Nephron (organoid): ENCODE measurements around the gene MCM9.
"Not testable (repeated sequence)": the region's sequence is repeated elsewhere in the genome, so short reads cannot be mapped to it uniquely, and the experiment has no call there.

ENCODE experiments used
- H3K27ac Mint-ChIP-seq, 3 experiments: 2 replicates each; pipeline ENCODE4 v1.8.0; 2020; ENCODE audit warnings: mixed read lengths in 3 of 3, mild to moderate bottlenecking in 2 of 3, moderate library complexity in 1 of 3
- H3K27me3 Mint-ChIP-seq: 2 replicates; pipeline ENCODE4 v1.8.0; 2021; ENCODE audit warnings: low read depth, mild to moderate bottlenecking, moderate library complexity, mixed read lengths
- H3K36me3 Mint-ChIP-seq: 2 replicates; pipeline ENCODE4 v1.8.0; 2020; ENCODE audit warnings: low read depth, mixed read lengths
- H3K4me1 Mint-ChIP-seq: 2 replicates; pipeline ENCODE4 v1.8.0; 2020; ENCODE audit warnings: mixed read lengths
- H3K4me3 Mint-ChIP-seq, 3 experiments: 2 replicates each; pipeline ENCODE4 v1.8.0; 2020; ENCODE audit warnings: mild to moderate bottlenecking in 3 of 3, mixed read lengths in 3 of 3, moderate library complexity in 2 of 3
- H3K9me3 Mint-ChIP-seq: 2 replicates; pipeline ENCODE4 v1.8.0; 2020; ENCODE audit warnings: mixed read lengths
- TF ChIP-seq, protein P1 (sequence below), 3 experiments: fragments of 200-600 bp; sonication (generic); IDR thresholded peaks; one replicate each; pipeline ENCODE4 v1.5.0; 2021; ENCODE audit warnings: antibody characterized with exemption in 3 of 3; ENCODE audit not compliant: unreplicated experiment in 3 of 3

MCM9 gene

DNA sequence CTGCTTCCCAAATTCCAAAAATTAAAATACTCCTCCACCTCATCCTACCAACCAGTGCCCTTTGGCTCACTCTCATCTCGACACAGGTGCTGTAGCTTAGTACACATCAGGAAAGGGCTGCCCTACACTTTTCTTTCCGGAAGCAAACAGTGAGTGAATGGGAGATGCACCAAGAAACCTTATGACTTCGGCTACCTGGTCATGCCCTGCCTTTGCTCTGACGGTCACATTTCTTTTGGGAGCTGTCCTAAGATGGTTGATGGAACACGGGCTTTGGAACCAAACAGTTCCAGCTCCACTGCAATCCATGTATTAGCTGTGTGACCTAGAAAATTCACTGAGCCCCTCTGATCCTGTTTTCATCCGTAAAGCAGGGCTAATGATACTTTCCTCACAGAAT, 133.7 kb downstream of the MCM9 start:
- Mint-ChIP-seq H3K4me1 (peaks cover 6% of the 10 kb centered on the region), H3K4me3 (no peak overlapping the region), H3K27ac (no peak overlapping the region), H3K36me3 (no peaks in the 10 kb centered on the region), H3K9me3 (peaks cover 9% of the 10 kb centered on the region), H3K27me3 (no peaks in the 10 kb centered on the region)
- TF ChIP-seq, protein P1, sequence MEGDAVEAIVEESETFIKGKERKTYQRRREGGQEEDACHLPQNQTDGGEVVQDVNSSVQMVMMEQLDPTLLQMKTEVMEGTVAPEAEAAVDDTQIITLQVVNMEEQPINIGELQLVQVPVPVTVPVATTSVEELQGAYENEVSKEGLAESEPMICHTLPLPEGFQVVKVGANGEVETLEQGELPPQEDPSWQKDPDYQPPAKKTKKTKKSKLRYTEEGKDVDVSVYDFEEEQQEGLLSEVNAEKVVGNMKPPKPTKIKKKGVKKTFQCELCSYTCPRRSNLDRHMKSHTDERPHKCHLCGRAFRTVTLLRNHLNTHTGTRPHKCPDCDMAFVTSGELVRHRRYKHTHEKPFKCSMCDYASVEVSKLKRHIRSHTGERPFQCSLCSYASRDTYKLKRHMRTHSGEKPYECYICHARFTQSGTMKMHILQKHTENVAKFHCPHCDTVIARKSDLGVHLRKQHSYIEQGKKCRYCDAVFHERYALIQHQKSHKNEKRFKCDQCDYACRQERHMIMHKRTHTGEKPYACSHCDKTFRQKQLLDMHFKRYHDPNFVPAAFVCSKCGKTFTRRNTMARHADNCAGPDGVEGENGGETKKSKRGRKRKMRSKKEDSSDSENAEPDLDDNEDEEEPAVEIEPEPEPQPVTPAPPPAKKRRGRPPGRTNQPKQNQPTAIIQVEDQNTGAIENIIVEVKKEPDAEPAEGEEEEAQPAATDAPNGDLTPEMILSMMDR (IDR thresholded peaks at IDR 0.05; ENCODE audit: unreplicated experiment in 3 of 3): no peak

GRCh38 chr6:118800394-118801071, 134.4 kb downstream of the MCM9 start:
- peak overlapping the region in 1 of 3 experiments; percentile 15 for H3K27ac Mint-ChIP-seq
- no peaks in the 10 kb centered on the region for H3K27me3 Mint-ChIP-seq
- H3K9me3 Mint-ChIP-seq: peaks cover 16% of the 10 kb centered on the region

DNA sequence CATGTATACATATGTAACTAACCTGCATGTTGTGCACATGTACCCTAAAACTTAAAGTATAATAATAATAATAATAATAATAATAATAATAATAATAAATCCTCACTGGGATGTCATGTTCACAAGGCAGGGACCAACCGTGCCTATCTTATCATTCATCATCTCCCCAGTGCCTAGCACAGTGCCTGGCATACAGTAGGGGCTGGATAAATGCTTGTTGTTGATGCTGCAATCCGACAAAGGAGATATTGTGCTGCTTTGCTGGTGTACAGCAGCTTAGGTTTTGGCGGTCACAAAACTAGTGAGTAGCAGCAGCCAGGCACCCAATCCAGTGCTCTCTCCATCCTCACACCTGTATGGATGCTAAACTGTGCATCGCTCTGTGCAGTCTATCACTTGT, 135.1 kb downstream of the MCM9 start:
- H3K4me1 Mint-ChIP-seq: peaks cover 6% of the 10 kb centered on the region
- peaks cover 16% of the 10 kb centered on the region for H3K9me3 Mint-ChIP-seq
- H3K4me3 Mint-ChIP-seq: no peak overlapping the region
- H3K27ac Mint-ChIP-seq: no peak overlapping the region
- no peaks in the 10 kb centered on the region for H3K27me3 Mint-ChIP-seq
- peaks cover 6% of the 10 kb centered on the region for H3K36me3 Mint-ChIP-seq
- TF ChIP-seq, protein P1 (IDR thresholded peaks at IDR 0.05; ENCODE audit: unreplicated experiment in 3 of 3): no peak

More at GRCh38 chr6:118800394-118801071, 134.4 kb downstream of the MCM9 start:
- peaks cover 6% of the 10 kb centered on the region for H3K36me3 Mint-ChIP-seq
- H3K4me1 Mint-ChIP-seq: peaks cover 6% of the 10 kb centered on the region
- H3K4me3 Mint-ChIP-seq: peak overlapping the region; percentile 2 to 41 (median 10)
- TF ChIP-seq, protein P1 (IDR thresholded peaks at IDR 0.05; ENCODE audit: unreplicated experiment in 3 of 3): peak; percentile 85 to 86 (median 85)

DNA sequence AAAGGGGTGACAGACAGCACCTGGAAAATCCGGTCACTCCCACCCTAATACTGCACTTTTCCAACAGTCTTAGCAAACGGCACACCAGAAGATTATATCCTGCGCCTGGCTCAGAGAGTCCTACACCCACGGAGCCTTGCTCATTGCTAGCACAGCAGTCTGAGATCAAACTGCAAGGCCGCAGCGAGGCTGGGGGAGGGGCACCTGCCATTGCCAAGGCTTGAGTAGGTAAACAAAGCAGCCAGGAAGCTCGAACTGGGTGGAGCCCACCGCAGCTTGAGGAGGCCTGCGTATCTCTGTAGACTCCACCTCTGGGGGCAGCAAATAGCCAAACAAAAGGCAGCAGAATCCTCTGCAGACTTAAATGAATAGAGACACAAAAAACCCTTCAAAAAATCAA, 138.4 kb downstream of the MCM9 start:
- not testable (repeated sequence) for H3K27ac Mint-ChIP-seq, H3K4me3 Mint-ChIP-seq, H3K4me1 Mint-ChIP-seq, H3K36me3 Mint-ChIP-seq, H3K27me3 Mint-ChIP-seq
- H3K9me3 Mint-ChIP-seq: peaks cover 16% of the 10 kb centered on the region

- TF ChIP-seq, protein P1 (IDR thresholded peaks at IDR 0.05; ENCODE audit: unreplicated experiment in 3 of 3): no peak
- Mint-ChIP-seq H3K27ac (no peak overlapping the region), H3K27me3 (no peaks in the 10 kb centered on the region), H3K4me1 (peaks cover 18% of the 10 kb centered on the region), H3K9me3 (peaks cover 7% of the 10 kb centered on the region), H3K36me3 (peaks cover 6% of the 10 kb centered on the region), H3K4me3 (no peak overlapping the region)
These were observed 143.5 kb downstream of the MCM9 start for GRCh38 chr6:118791499-118791898.

GRCh38 chr6:118789954-118790353, 145.0 kb downstream of the MCM9 start:
- Mint-ChIP-seq H3K36me3 (no peaks in the 10 kb centered on the region), H3K4me1 (peaks cover 29% of the 10 kb centered on the region), H3K4me3 (no peak overlapping the region), H3K27me3 (no peaks in the 10 kb centered on the region), H3K9me3 (no peaks in the 10 kb centered on the region), H3K27ac (peak overlapping the region in 1 of 3 experiments; percentile 50)
- TF ChIP-seq, protein P1 (IDR thresholded peaks at IDR 0.05; ENCODE audit: unreplicated experiment in 3 of 3): no peak
